Skeletal muscle satellite cell (primary cell): ENCODE results near the gene ARHGEF5.

Experiments
- H3K27me3 ChIP-seq: 2 replicates; pipeline ENCODE4 v1.7.0; 2013; ENCODE audit warnings: low read length; ENCODE audit not compliant: control insufficient read depth, insufficient read depth
- H3K36me3 ChIP-seq: 2 replicates; pipeline ENCODE4 v1.7.0; 2013; ENCODE audit warnings: mild to moderate bottlenecking, control low read depth, low read length; ENCODE audit not compliant: insufficient read depth
- H3K4me1 ChIP-seq: 2 replicates; pipeline ENCODE4 v1.7.0; 2013; ENCODE audit warnings: low read length; ENCODE audit not compliant: control insufficient read depth, insufficient read depth
- H3K4me2 ChIP-seq: 2 replicates; pipeline ENCODE4 v1.7.0; 2013; ENCODE audit warnings: mild to moderate bottlenecking, low read length
- H3K4me3 ChIP-seq: 2 replicates; pipeline ENCODE4 v1.7.0; 2013; ENCODE audit warnings: low read length
- H3K9ac ChIP-seq: 2 replicates; pipeline ENCODE4 v1.7.0; 2013; ENCODE audit warnings: mild to moderate bottlenecking, low read depth, low read length, moderate library complexity
- H3K9me3 ChIP-seq: replicated peaks from 2 replicates; pipeline ENCODE4 v1.7.0; 2013; ENCODE audit warnings: mild to moderate bottlenecking, control low read depth, low read length

Gene ARHGEF5

GRCh38 chr7:144386741-144387140, 31.5 kb downstream of the ARHGEF5 start:
- Histone ChIP-seq H3K4me3 (no peak overlapping the region), H3K4me1 (peaks cover 7% of the 10 kb centered on the region), H3K4me2 (no peak overlapping the region), H3K9ac (no peak overlapping the region), H3K27me3 (no peaks in the 10 kb centered on the region), H3K36me3 (no peaks in the 10 kb centered on the region), H3K9me3 (no peaks in the 10 kb centered on the region)

GRCh38 chr7:144388950-144389349, 33.7 kb downstream of the ARHGEF5 start:
- peaks cover 7% of the 10 kb centered on the region for H3K4me1 ChIP-seq
- H3K9ac ChIP-seq = no peak overlapping the region
- H3K27me3 ChIP-seq = peaks cover 3% of the 10 kb centered on the region
- H3K9me3 ChIP-seq = no peaks in the 10 kb centered on the region
- no peak overlapping the region for H3K4me3 ChIP-seq
- no peaks in the 10 kb centered on the region for H3K36me3 ChIP-seq
- H3K4me2 ChIP-seq = no peak overlapping the region

- no peak overlapping the region for H3K9ac ChIP-seq
- no peak overlapping the region for H3K4me3 ChIP-seq
- peaks cover 6% of the 10 kb centered on the region for H3K27me3 ChIP-seq
- H3K4me1 ChIP-seq = peaks cover 4% of the 10 kb centered on the region
- no peak overlapping the region for H3K4me2 ChIP-seq
- no peaks in the 10 kb centered on the region for H3K36me3 ChIP-seq
- H3K9me3 ChIP-seq = no peaks in the 10 kb centered on the region
These were observed 35.3 kb downstream of the ARHGEF5 start for GRCh38 chr7:144390481-144390880.

- Histone ChIP-seq H3K4me3 (no peak overlapping the region), H3K9ac (no peak overlapping the region), H3K36me3 (no peaks in the 10 kb centered on the region), H3K27me3 (peaks cover 6% of the 10 kb centered on the region), H3K4me1 (peaks cover 4% of the 10 kb centered on the region), H3K9me3 (no peaks in the 10 kb centered on the region), H3K4me2 (no peak overlapping the region)
These were observed 35.8 kb downstream of the ARHGEF5 start for GRCh38 chr7:144391014-144391413.

- no peak overlapping the region for H3K4me3 ChIP-seq
- H3K4me1 ChIP-seq = no peaks in the 10 kb centered on the region
- peaks cover 6% of the 10 kb centered on the region for H3K27me3 ChIP-seq
- H3K4me2 ChIP-seq = peak overlapping the region; percentile 53
- no peaks in the 10 kb centered on the region for H3K36me3 ChIP-seq
- no peak overlapping the region for H3K9ac ChIP-seq
- no peaks in the 10 kb centered on the region for H3K9me3 ChIP-seq
These were observed 36.6 kb downstream of the ARHGEF5 start for GRCh38 chr7:144391823-144392255.

- Histone ChIP-seq H3K4me1 (no peaks in the 10 kb centered on the region), H3K4me3 (no peak overlapping the region), H3K4me2 (no peak overlapping the region), H3K36me3 (no peaks in the 10 kb centered on the region), H3K9me3 (no peaks in the 10 kb centered on the region), H3K27me3 (peaks cover 9% of the 10 kb centered on the region), H3K9ac (no peak overlapping the region)
These were observed 41.9 kb downstream of the ARHGEF5 start for GRCh38 chr7:144397086-144397485.

GRCh38 chr7:144398291-144398690, 43.1 kb downstream of the ARHGEF5 start:
- H3K4me3 ChIP-seq = no peak overlapping the region
- no peak overlapping the region for H3K9ac ChIP-seq
- no peaks in the 10 kb centered on the region for H3K36me3 ChIP-seq
- no peaks in the 10 kb centered on the region for H3K4me1 ChIP-seq
- H3K4me2 ChIP-seq = no peak overlapping the region
- H3K9me3 ChIP-seq = no peaks in the 10 kb centered on the region
- peaks cover 6% of the 10 kb centered on the region for H3K27me3 ChIP-seq

DNA sequence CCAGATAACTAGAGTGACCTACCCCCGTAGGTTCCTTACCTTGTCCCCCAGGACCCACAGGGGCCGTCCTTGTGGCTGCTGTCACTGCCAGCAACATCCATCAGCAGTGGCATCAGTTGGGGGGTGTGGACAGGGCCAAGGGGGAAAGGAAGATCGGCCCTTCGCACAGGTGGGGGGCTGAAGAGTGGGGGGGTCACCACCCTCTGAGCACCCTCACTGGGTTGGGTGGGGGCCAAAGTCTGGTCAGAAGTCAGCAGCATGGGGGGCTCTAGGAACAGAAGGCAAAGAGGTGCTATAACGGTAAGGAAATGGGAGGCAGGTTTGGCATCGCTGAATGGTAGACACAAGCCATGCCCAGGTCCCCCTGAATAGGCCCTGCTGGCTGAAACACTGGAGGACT, 43.7 kb downstream of the ARHGEF5 start:
- Histone ChIP-seq H3K4me3 (no peak overlapping the region), H3K9me3 (no peaks in the 10 kb centered on the region), H3K4me1 (no peaks in the 10 kb centered on the region), H3K36me3 (no peaks in the 10 kb centered on the region), H3K9ac (no peak overlapping the region), H3K4me2 (no peak overlapping the region), H3K27me3 (peaks cover 6% of the 10 kb centered on the region)

GRCh38 chr7:144399946-144400345, 44.7 kb downstream of the ARHGEF5 start:
- no peak overlapping the region for H3K4me2 ChIP-seq
- no peaks in the 10 kb centered on the region for H3K9me3 ChIP-seq
- no peak overlapping the region for H3K9ac ChIP-seq
- H3K36me3 ChIP-seq = no peaks in the 10 kb centered on the region
- H3K27me3 ChIP-seq = peaks cover 3% of the 10 kb centered on the region
- no peak overlapping the region for H3K4me3 ChIP-seq
- H3K4me1 ChIP-seq = no peaks in the 10 kb centered on the region

DNA sequence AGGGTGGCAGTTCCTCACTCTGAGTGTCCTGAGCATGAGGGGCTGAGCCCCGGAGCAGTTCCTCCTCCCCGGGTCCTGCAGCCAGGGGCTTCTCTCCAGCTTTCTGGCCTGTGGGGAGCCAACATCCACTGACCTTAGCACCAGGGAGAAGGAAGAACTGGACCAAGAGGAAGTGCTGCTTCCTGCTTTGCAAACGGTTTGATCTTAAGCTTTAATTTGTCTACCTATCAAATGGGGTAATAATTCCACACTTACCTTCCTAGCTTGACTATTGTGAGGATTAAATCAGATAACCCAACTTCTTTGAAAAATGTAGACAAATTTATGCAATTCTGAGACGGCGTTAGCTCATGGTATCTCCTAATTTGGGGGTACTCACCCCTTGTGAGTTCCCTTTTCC, 46.3 kb downstream of the ARHGEF5 start:
- H3K4me2 ChIP-seq = no peak overlapping the region
- no peaks in the 10 kb centered on the region for H3K9me3 ChIP-seq
- no peaks in the 10 kb centered on the region for H3K4me1 ChIP-seq
- H3K9ac ChIP-seq = no peak overlapping the region
- no peak overlapping the region for H3K4me3 ChIP-seq
- peaks cover 3% of the 10 kb centered on the region for H3K27me3 ChIP-seq
- no peaks in the 10 kb centered on the region for H3K36me3 ChIP-seq

GRCh38 chr7:144403102-144403501, 47.9 kb downstream of the ARHGEF5 start:
- no peaks in the 10 kb centered on the region for H3K4me1 ChIP-seq
- no peaks in the 10 kb centered on the region for H3K9me3 ChIP-seq
- H3K9ac ChIP-seq = no peak overlapping the region
- no peaks in the 10 kb centered on the region for H3K36me3 ChIP-seq
- no peaks in the 10 kb centered on the region for H3K27me3 ChIP-seq
- no peak overlapping the region for H3K4me2 ChIP-seq
- H3K4me3 ChIP-seq = no peak overlapping the region

DNA sequence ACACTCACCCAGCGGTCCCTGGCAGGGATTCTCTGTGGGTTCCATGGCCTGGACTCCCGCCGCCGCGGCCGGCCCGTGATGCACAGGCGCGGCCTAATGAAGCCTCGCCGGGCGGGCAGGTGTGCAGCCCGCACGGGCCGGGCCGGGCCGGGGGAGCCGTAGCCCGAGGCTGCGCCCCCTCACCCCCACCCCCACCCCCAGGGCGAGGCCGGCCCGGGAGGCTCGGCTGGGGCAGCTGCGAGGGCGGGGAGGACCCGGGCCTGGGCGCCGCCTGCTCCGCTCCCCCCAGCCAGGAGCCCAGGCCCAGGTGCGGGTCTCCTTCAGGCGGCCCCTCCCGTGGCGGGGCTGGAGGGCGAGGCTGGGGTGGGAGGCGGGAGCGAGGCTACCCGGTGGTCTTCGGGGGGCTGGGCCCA, 48.5 kb downstream of the ARHGEF5 start, which contains the start of gene NOBOX:
NOBOX (minus strand) TSS at position 45 of the 413 bp plus-strand sequence.
- Histone ChIP-seq H3K4me1 (no peaks in the 10 kb centered on the region), H3K4me3 (no peak within 1 kb of the TSS), H3K27me3 (no peaks in the 10 kb centered on the region), H3K9me3 (no peaks in the 10 kb centered on the region), H3K9ac (no peak within 1 kb of the TSS), H3K4me2 (no peak within 1 kb of the TSS), H3K36me3 (no peaks in the 10 kb centered on the region)
